Activated naive CD8-positive, alpha-beta T cell treated with anti-CD3 and anti-CD28 coated beads for 36 hours (primary cell): ENCODE results near the gene UCN2. TPM values are rescaled to one million over a fixed set of nuclear protein-coding genes. Genes with fewer than 3 reads are reported as not detected.

Source experiments
- DNase-seq: peaks from one replicate; pipeline ENCODE4 v3.0.0; 2021
- H3K27ac Mint-ChIP-seq: one replicate; pipeline ENCODE4 v1.8.0; 2022; ENCODE audit warnings: mild to moderate bottlenecking, moderate library complexity, mixed read lengths
- H3K27me3 Mint-ChIP-seq: one replicate; pipeline ENCODE4 v1.8.0; 2022; ENCODE audit warnings: mild to moderate bottlenecking, mixed read lengths
- H3K36me3 Mint-ChIP-seq: one replicate; pipeline ENCODE4 v1.8.0; 2021; ENCODE audit warnings: mild to moderate bottlenecking, mixed read lengths
- H3K4me1 Mint-ChIP-seq: one replicate; pipeline ENCODE4 v1.8.0; 2021; ENCODE audit warnings: mixed read lengths
- H3K4me3 Mint-ChIP-seq: one replicate; pipeline ENCODE4 v1.8.0; 2022; ENCODE audit warnings: mild to moderate bottlenecking, moderate library complexity, mixed read lengths
- H3K9me3 Mint-ChIP-seq: one replicate; pipeline ENCODE4 v1.8.0; 2022; ENCODE audit warnings: mixed read lengths
- total RNA-seq, 2 experiments: library from RNA; stranded (reverse); gene quantifications; one replicate each; pipeline ENCODE4 v1.2.3, GENCODE V29; 2021

Gene UCN2
- total RNA-seq, 2 experiments from 2014 or later: not detected

GRCh38 chr3:48595075-48595525, 31.5 kb upstream of the UCN2 start, which contains the start of gene COL7A1:
Gene COL7A1, minus strand, starts transcription at chr3:48595329. Its CDS starts 170 bp downstream, at chr3:48595159.
- Mint-ChIP-seq H3K27me3 (peaks cover 44% of the 10 kb centered on the region), H3K36me3 (no peaks in the 10 kb centered on the region), H3K9me3 (no peaks in the 10 kb centered on the region), H3K4me3 (no peak within 1 kb of the TSS), H3K27ac (peak within 1 kb of the TSS; percentile 51), H3K4me1 (peaks cover 3% of the 10 kb centered on the region)
- peak; percentile 14 for DNase-seq

- Mint-ChIP-seq H3K9me3 (no peaks in the 10 kb centered on the region), H3K27ac (no peak overlapping the region), H3K4me3 (no peak overlapping the region), H3K27me3 (peaks cover 49% of the 10 kb centered on the region), H3K4me1 (peaks cover 3% of the 10 kb centered on the region), H3K36me3 (no peaks in the 10 kb centered on the region)
- no peak for DNase-seq
These were observed 31.0 kb upstream of the UCN2 start for GRCh38 chr3:48594417-48595049.

- no peak overlapping the region for H3K4me3 Mint-ChIP-seq
- H3K4me1 Mint-ChIP-seq: peaks cover 3% of the 10 kb centered on the region
- no peaks in the 10 kb centered on the region for H3K36me3 Mint-ChIP-seq
- no peak for DNase-seq
- peaks cover 57% of the 10 kb centered on the region for H3K27me3 Mint-ChIP-seq
- no peaks in the 10 kb centered on the region for H3K9me3 Mint-ChIP-seq
- H3K27ac Mint-ChIP-seq: no peak overlapping the region
These were observed 29.8 kb upstream of the UCN2 start for GRCh38 chr3:48593337-48593736.

- no peak for DNase-seq
- no peak overlapping the region for H3K4me3 Mint-ChIP-seq
- no peaks in the 10 kb centered on the region for H3K9me3 Mint-ChIP-seq
- H3K27me3 Mint-ChIP-seq: peaks cover 63% of the 10 kb centered on the region
- H3K36me3 Mint-ChIP-seq: no peaks in the 10 kb centered on the region
- H3K4me1 Mint-ChIP-seq: peaks cover 3% of the 10 kb centered on the region
- no peak overlapping the region for H3K27ac Mint-ChIP-seq
These were observed 29.0 kb upstream of the UCN2 start for GRCh38 chr3:48592519-48593087.

- Mint-ChIP-seq H3K9me3 (no peaks in the 10 kb centered on the region), H3K27me3 (peaks cover 63% of the 10 kb centered on the region), H3K36me3 (no peaks in the 10 kb centered on the region), H3K4me3 (no peak overlapping the region), H3K4me1 (peaks cover 3% of the 10 kb centered on the region), H3K27ac (no peak overlapping the region)
- no peak for DNase-seq
These were observed 28.4 kb upstream of the UCN2 start for GRCh38 chr3:48591886-48592518.

GRCh38 chr3:48591436-48591835, 27.9 kb upstream of the UCN2 start:
- Mint-ChIP-seq H3K27ac (no peak overlapping the region), H3K4me3 (no peak overlapping the region), H3K9me3 (no peaks in the 10 kb centered on the region), H3K27me3 (peaks cover 63% of the 10 kb centered on the region), H3K4me1 (peaks cover 3% of the 10 kb centered on the region), H3K36me3 (no peaks in the 10 kb centered on the region)
- DNase-seq: no peak

- H3K4me3 Mint-ChIP-seq: no peak overlapping the region
- H3K27ac Mint-ChIP-seq: no peak overlapping the region
- H3K27me3 Mint-ChIP-seq: peaks cover 36% of the 10 kb centered on the region
- no peak for DNase-seq
- no peaks in the 10 kb centered on the region for H3K36me3 Mint-ChIP-seq
- H3K9me3 Mint-ChIP-seq: no peaks in the 10 kb centered on the region
- no peaks in the 10 kb centered on the region for H3K4me1 Mint-ChIP-seq
These were observed 24.6 kb upstream of the UCN2 start for GRCh38 chr3:48588230-48588629.

- no peak overlapping the region for H3K27ac Mint-ChIP-seq
These were observed 24.1 kb upstream of the UCN2 start for GRCh38 chr3:48587686-48588085.

GRCh38 chr3:48585411-48585810, 21.8 kb upstream of the UCN2 start:
- Mint-ChIP-seq H3K27ac (no peak overlapping the region), H3K4me3 (no peak overlapping the region), H3K9me3 (no peaks in the 10 kb centered on the region), H3K4me1 (no peaks in the 10 kb centered on the region), H3K36me3 (no peaks in the 10 kb centered on the region), H3K27me3 (peaks cover 21% of the 10 kb centered on the region)
- no peak for DNase-seq

More at GRCh38 chr3:48587686-48588085, 24.1 kb upstream of the UCN2 start:
- Mint-ChIP-seq H3K4me1 (no peaks in the 10 kb centered on the region), H3K27me3 (peaks cover 30% of the 10 kb centered on the region), H3K9me3 (no peaks in the 10 kb centered on the region), H3K4me3 (no peak overlapping the region), H3K36me3 (no peaks in the 10 kb centered on the region)
- no peak for DNase-seq

- no peak overlapping the region for H3K27ac Mint-ChIP-seq
- H3K36me3 Mint-ChIP-seq: no peaks in the 10 kb centered on the region
- no peak overlapping the region for H3K4me3 Mint-ChIP-seq
- no peaks in the 10 kb centered on the region for H3K9me3 Mint-ChIP-seq
- DNase-seq: no peak
- no peaks in the 10 kb centered on the region for H3K4me1 Mint-ChIP-seq
- H3K27me3 Mint-ChIP-seq: peaks cover 17% of the 10 kb centered on the region
These were observed 21.3 kb upstream of the UCN2 start for GRCh38 chr3:48584836-48585235.

- H3K9me3 Mint-ChIP-seq: no peaks in the 10 kb centered on the region
- H3K4me3 Mint-ChIP-seq: no peak overlapping the region
- no peak overlapping the region for H3K27ac Mint-ChIP-seq
- H3K36me3 Mint-ChIP-seq: no peaks in the 10 kb centered on the region
- H3K4me1 Mint-ChIP-seq: no peaks in the 10 kb centered on the region
- H3K27me3 Mint-ChIP-seq: no peaks in the 10 kb centered on the region
- DNase-seq: no peak
These were observed 18.3 kb upstream of the UCN2 start for GRCh38 chr3:48581621-48582481.

- Mint-ChIP-seq H3K36me3 (no peaks in the 10 kb centered on the region), H3K4me3 (no peak overlapping the region), H3K27me3 (no peaks in the 10 kb centered on the region), H3K9me3 (no peaks in the 10 kb centered on the region), H3K27ac (no peak overlapping the region), H3K4me1 (no peaks in the 10 kb centered on the region)
- DNase-seq: no peak
These were observed 13.1 kb upstream of the UCN2 start for GRCh38 chr3:48576647-48577046.

GRCh38 chr3:48575366-48575765, 11.8 kb upstream of the UCN2 start:
- DNase-seq: no peak
- H3K4me1 Mint-ChIP-seq: no peaks in the 10 kb centered on the region
- no peak overlapping the region for H3K27ac Mint-ChIP-seq
- H3K4me3 Mint-ChIP-seq: no peak overlapping the region
- no peaks in the 10 kb centered on the region for H3K27me3 Mint-ChIP-seq
- no peaks in the 10 kb centered on the region for H3K9me3 Mint-ChIP-seq
- no peaks in the 10 kb centered on the region for H3K36me3 Mint-ChIP-seq

GRCh38 chr3:48573973-48574585, 10.5 kb upstream of the UCN2 start:
- Mint-ChIP-seq H3K9me3 (no peaks in the 10 kb centered on the region), H3K4me1 (no peaks in the 10 kb centered on the region), H3K27ac (no peak overlapping the region), H3K27me3 (no peaks in the 10 kb centered on the region), H3K36me3 (no peaks in the 10 kb centered on the region), H3K4me3 (no peak overlapping the region)
- no peak for DNase-seq

- Mint-ChIP-seq H3K36me3 (no peaks in the 10 kb centered on the region), H3K4me3 (no peak overlapping the region), H3K4me1 (no peaks in the 10 kb centered on the region), H3K27ac (no peak overlapping the region), H3K9me3 (no peaks in the 10 kb centered on the region), H3K27me3 (no peaks in the 10 kb centered on the region)
- DNase-seq: no peak
These were observed 8.9 kb upstream of the UCN2 start for GRCh38 chr3:48572517-48572916.
